GM21390 (cell line): Measurements from ENCODE around the gene SYCE1L.

Experiments used
- ATAC-seq: cut with Tn5 transposase; IDR thresholded peaks from one replicate; pipeline ENCODE4 v1.9.1; 2021; ENCODE audit not compliant: unreplicated experiment

The SYCE1L gene

DNA sequence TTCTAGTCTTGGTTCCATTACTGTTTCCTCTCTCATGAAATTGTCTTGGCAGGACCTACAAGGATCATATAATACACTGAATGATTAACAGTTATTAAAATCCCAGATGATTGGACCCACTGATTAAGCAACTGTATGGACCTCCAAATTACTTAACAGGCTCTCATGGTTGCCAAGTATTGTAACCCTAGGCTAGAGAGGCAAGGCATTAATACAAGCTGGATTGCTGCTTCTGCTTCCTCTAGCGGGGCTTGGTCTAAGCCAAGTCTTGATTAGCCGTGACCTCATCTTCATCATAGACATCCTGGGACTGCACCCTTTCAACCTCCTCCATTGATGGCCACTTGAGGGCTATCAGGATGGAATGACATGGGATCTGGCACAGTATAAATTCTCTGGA is 46.9 kb downstream of the SYCE1L start:
- ATAC-seq: no peak

DNA sequence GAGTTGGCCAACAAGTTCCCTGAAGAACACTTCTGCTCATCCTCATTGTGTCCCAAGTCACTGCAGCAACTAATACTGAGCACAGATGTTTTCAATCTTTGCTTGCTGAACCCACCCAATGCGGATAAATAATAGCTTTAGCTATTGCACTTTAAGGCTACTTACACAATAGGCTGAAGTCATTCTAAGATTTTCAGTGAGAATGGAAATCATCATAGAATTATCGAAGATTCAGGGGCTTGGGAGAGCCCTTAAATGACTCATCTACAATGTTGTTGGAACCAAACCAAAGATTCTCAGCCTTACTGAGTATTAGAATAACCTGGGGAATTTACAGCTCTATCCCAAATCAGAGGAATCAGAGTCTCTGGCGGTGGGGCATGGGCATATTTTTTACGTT is 51.2 kb downstream of the SYCE1L start:
- no peak for ATAC-seq
